Stimulated activated CD4-positive, alpha-beta T cell treated with anti-CD3 and anti-CD28 coated beads, TNF-alpha, amount 100 ng/mL, for 1 hour (primary cell): ENCODE measurements around the gene PCSK6.
A peak's percentile ranks its signal among the peaks of the same experiment; 100 is the strongest.
"Not testable (repeated sequence)": the region's sequence is repeated elsewhere in the genome, so short reads cannot be mapped to it uniquely, and the experiment has no call there.

Experiments
- DNase-seq, 3 donors: peaks; one replicate each; pipeline ENCODE4 v3.0.0-alpha.2; 2020; ENCODE audit warnings: low read depth in 3 of 3, low spot score in 1 of 3

Gene PCSK6

GRCh38 chr15:101313041-101313761, 176.3 kb downstream of the PCSK6 start:
- no peak for DNase-seq

- no peak for DNase-seq
Measured at GRCh38 chr15:101310508-101310907, 179.0 kb downstream of the PCSK6 start.

- DNase-seq = no peak
Measured at GRCh38 chr15:101310161-101310480, 179.4 kb downstream of the PCSK6 start.

GRCh38 chr15:101309436-101310160, 179.9 kb downstream of the PCSK6 start:
- no peak for DNase-seq

- no peak for DNase-seq
Measured at GRCh38 chr15:101308604-101309435, 180.7 kb downstream of the PCSK6 start.

- DNase-seq = no peak
Measured at GRCh38 chr15:101307897-101308603, 181.5 kb downstream of the PCSK6 start.

- no peak for DNase-seq
Measured at GRCh38 chr15:101307048-101307896, 182.2 kb downstream of the PCSK6 start.

- no peak for DNase-seq
Measured at GRCh38 chr15:101306341-101307047, 183.0 kb downstream of the PCSK6 start.

- DNase-seq = no peak
Measured at GRCh38 chr15:101305820-101306255, 183.7 kb downstream of the PCSK6 start.

GRCh38 chr15:101303408-101303807, 186.1 kb downstream of the PCSK6 start:
- DNase-seq = no peak

- no peak for DNase-seq
Measured at GRCh38 chr15:101296418-101297405, 192.8 kb downstream of the PCSK6 start.

GRCh38 chr15:101295607-101296161, 193.8 kb downstream of the PCSK6 start:
- no peak for DNase-seq

GRCh38 chr15:101294731-101295606, 194.5 kb downstream of the PCSK6 start, which contains the start of gene SNRPA1:
SNRPA1 (minus strand) TSS chr15:101295248; CDS start chr15:101295178, 70 bp downstream.
- peak; percentile 92 to 98 (median 94) for DNase-seq

- no peak for DNase-seq
Measured at GRCh38 chr15:101293122-101293521, 196.4 kb downstream of the PCSK6 start.

GRCh38 chr15:101288905-101289513, 200.5 kb downstream of the PCSK6 start:
- no peak for DNase-seq

- DNase-seq = not testable (repeated sequence)
Measured at GRCh38 chr15:101287342-101287741, 202.2 kb downstream of the PCSK6 start.
